Left colon (tissue), 2 donors: ENCODE measurements around the gene TMEM80. TPM values are rescaled to one million over a fixed set of nuclear protein-coding genes. Genes with fewer than 3 reads are reported as not detected.

Source experiments
- ATAC-seq: fragments of 200-7000 bp; cut with Tn5 transposase; one replicate; pipeline ENCODE4 v1.9.1; 2020; ENCODE audit warnings: mild to moderate bottlenecking, moderate library complexity
- DNase-seq, 2 donors: peaks; one replicate each; pipeline ENCODE4 v3.0.0-alpha.2; 2020
- intact Hi-C, 2 donors: fragments of 100-400 bp; cut with DNase I in 1 of 2; cut with micrococcal nuclease in 1 of 2; formaldehyde crosslinking; loops; one replicate each; pipeline versions ENCODE4 v1.11.2 to v1.14.0; 2022; cut with DNase I, micrococcal nuclease
- total RNA-seq, 2 donors: library from RNA; stranded (reverse); fragmentation: NEBNext Ultra II Directional; extraction: Animal tissue kit (Norgen Biotek cat#: 25700); gene quantifications; one replicate each; pipeline ENCODE4 v1.2.1, GENCODE V29; 2021
- donor health status: DM: no; HTN: no; CAD: no.
- donor health status: DM: yes; HTN: yes; CAD: no.

TMEM80 gene
- total RNA-seq, 2 donors from 2014 or later: 26.9 to 31.3 TPM

GRCh38 chr11:707817-708420 is 12.3 kb downstream of the TMEM80 start:
- DNase-seq: no peak
- no peak for ATAC-seq
- intact Hi-C loops: no loop called here

GRCh38 chr11:708511-708910 is 12.9 kb downstream of the TMEM80 start:
- intact Hi-C loops: no loop called here

DNA sequence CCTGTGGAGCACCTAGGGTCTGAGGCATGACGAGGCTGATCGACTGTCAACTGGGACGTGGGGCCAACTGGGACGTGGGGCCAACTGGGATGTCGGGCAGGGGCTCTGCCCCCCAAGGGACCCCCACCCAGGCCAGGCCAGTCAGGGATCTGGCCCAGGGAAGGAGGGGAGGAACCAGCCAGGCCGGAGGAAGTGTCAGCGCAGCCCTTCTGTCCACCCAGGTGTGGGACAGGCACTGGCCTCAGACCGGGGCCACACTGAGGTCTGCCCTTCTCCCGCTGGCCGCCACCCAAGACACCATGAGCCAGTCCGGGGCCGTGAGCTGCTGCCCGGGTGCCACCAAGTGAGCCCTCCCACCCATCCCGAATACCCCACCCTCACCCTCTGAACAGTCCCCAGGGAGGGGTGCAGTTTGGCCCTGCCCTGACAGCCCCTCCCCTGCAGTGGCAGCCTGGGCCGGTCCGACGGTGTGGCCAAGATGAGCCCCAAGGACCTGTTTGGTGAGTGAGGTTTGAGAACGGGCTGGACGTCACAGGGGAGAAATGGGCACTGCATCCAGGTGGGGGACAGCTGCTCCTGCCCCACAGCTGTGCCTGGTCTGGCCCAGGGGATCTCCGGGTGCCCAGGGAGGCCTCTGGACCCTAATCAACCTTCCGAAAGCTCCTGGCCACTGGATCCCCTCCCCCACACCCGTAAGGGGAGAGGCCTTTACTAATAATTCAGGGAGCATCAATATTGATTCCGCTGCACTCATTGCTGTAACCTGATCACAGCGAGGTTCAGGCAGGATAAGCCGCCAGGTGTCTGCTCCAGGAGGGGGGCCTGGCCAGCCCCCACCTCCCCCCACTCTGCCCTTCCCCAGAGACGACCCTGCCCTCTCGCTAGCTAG is 13.7 kb downstream of the TMEM80 start:
- ATAC-seq (no peak), DNase-seq (peak in 1 of 2 donors; percentile 31)
- intact Hi-C loops: no loop called here

More at GRCh38 chr11:708511-708910, 12.9 kb downstream of the TMEM80 start:
- ATAC-seq (no peak), DNase-seq (peak in 1 of 2 donors; percentile 30)

DNA sequence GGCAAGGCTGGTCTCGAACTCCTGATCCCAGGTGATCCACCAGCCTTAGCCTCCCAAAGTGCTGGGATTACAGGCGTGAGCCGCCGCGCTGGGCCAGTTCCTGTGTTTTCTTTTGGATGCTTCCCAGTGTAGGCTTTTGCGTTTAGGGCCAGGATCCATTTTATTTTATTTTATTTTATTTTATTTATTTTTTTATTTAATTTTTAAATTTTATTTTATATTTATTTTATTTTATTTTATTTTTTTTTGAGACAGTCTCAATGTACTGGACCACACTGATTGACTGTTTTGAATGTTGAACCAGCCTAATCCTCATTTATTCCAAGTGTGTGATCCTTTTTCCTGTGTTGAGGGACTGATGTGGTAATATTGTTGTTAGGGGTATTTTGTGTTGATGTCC is 18.8 kb downstream of the TMEM80 start:
- DNase-seq: no peak
- no peak for ATAC-seq
- intact Hi-C loops: no loop called here

- ATAC-seq: no peak
- intact Hi-C loops: loop anchor here (10.0 kb wide), 2 partner anchors 55 to 165 kb away; no protein-coding TSS in a partner anchor
- DNase-seq: no peak
Measured at GRCh38 chr11:719214-720016, 23.8 kb downstream of the TMEM80 start.

GRCh38 chr11:720017-720641 is 24.5 kb downstream of the TMEM80 start:
- intact Hi-C loops: loop anchor here (10.0 kb wide), 2 partner anchors 55 to 165 kb away; no protein-coding TSS in a partner anchor
- no peak for DNase-seq
- ATAC-seq: no peak

GRCh38 chr11:720642-721246 is 25.1 kb downstream of the TMEM80 start:
- intact Hi-C loops: loop anchor here (10.0 kb wide), 2 partner anchors 56 to 166 kb away; no protein-coding TSS in a partner anchor
- ATAC-seq (peak; percentile 87), DNase-seq (peak; percentile 78 to 82)

DNA sequence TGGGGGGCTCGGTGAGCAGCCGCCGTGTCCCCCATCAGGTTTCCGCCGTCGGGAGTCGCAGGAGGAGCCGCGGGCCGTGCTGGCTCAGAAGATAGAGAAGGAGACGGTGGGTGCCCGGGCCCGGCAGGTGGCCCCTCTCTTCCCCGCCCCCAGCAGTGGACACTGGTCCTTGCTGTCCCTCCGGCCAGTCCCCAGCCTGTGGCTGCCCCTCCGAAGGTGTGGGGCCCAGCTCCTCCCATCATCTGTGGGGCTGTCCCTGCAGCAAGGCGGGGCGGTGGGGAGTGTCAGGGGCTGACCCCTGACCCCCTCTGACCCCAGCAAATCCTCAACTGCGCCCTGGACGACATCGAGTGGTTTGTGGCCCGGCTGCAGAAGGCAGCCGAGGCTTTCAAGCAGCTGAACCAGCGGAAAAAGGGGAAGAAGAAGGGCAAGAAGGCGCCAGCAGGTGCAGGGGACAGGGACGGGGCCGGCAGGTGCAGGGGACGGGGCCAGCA is 25.7 kb downstream of the TMEM80 start:
- intact Hi-C loops: loop anchor here (10.0 kb wide), 2 partner anchors 56 to 166 kb away; no protein-coding TSS in a partner anchor
- ATAC-seq (no peak), DNase-seq (peak in 1 of 2 donors; percentile 35)

GRCh38 chr11:721741-722345 is 26.2 kb downstream of the TMEM80 start:
- ATAC-seq: no peak
- peak in 1 of 2 donors; percentile 72 for DNase-seq
- intact Hi-C loops: loop anchor here (10.0 kb wide), 2 partner anchors 57 to 167 kb away; no protein-coding TSS in a partner anchor

DNA sequence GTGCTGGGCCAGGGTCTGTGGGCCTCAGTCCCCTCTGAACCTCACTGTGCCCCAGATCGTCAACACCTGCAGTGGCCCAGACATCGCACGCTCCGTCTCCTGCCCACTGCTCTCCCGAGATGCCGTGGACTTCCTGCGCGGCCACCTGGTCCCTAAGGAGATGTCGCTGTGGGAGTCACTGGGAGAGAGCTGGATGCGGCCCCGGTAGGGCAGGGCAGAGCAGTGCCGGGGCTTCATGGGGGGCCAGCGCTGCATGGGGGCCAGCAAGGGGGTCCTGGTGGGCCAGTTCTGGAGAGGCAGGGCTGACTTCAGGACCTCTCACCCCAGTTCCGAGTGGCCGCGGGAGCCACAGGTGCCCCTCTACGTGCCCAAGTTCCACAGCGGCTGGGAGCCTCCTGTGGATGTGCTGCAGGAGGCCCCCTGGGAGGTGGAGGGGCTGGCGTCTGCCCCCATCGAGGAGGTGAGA is 26.8 kb downstream of the TMEM80 start:
- ATAC-seq (no peak), DNase-seq (no peak)
- intact Hi-C loops: loop anchor here (10.0 kb wide), 2 partner anchors 58 to 168 kb away; no protein-coding TSS in a partner anchor

DNA sequence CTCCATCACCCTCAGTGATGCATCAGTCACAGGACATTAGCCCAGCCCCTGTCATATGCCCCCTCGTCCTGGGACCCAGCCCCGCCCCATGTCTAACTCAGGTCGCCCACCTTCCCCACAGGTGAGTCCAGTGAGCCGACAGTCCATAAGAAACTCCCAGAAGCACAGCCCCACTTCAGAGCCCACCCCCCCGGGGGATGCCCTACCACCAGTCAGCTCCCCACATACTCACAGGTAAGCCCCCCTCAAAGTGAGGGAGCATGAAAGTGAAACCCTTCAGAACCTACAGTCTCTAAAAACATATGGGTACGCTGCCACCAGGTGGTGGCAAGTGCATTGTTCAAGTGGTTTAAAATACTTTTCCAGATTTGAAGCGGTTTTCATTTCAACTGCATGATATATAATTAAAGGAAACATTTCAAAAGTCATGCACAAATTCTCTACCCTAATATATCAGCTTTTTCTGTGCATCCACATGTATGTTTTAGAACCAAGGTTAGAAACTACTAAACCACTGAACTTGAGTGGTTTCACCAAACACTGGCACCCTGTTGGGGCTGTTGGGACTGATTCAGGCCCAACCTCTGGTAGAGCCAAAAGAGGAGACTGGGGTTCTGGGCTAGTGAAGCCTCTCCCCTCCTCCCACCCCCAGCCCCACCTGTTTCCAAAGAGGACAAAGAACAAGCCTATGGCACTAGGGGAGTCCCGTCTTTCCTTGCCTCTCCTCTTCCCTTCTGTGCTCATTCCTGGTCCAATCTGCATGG is 27.7 kb downstream of the TMEM80 start:
- intact Hi-C loops: loop anchor here (10.0 kb wide), 2 partner anchors 59 to 169 kb away; no protein-coding TSS in a partner anchor
- peak in 1 of 2 donors; percentile 67 for DNase-seq
- ATAC-seq: no peak

DNA sequence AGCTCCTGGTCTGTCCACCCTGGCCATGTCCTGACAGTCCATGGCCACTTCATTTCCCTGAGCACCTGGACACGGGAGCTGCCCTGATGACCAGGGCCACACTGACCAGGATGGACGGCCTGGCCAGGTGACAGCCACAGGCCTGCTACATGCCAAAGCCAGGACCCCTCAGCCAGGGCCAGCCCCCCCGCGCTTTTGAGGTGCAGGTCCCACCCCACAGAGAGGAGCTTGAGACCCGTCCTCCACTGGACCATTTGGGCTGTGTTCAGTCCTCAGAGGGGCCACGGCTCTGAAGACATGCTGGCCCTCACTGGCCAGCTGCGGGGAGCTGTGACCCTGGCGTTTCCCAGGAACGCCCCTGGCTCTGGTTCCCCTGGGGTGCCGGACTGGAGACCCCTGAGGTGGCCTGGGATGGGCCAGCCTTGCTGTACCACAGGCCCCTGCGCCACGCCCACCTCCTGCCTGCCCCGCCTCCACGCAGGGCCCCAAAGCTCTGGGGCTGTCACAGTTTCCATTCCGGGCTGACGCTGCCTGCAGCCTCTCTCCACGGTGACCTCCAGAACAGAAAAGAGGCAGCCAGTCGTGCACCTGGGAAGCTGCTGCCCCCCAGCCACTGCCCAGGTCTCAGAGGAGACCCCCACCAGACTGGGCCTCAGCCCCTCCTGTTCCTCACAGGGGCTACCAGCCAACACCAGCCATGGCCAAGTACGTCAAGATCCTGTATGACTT is 28.6 kb downstream of the TMEM80 start:
- DNase-seq (no peak), ATAC-seq (no peak)
- intact Hi-C loops: loop anchor here (10.0 kb wide), 2 partner anchors 59 to 169 kb away; no protein-coding TSS in a partner anchor

- DNase-seq (no peak), ATAC-seq (no peak)
- intact Hi-C loops: loop anchor here (10.0 kb wide), 2 partner anchors 60 to 170 kb away; no protein-coding TSS in a partner anchor
Measured at GRCh38 chr11:724778-725386, 29.3 kb downstream of the TMEM80 start.

DNA sequence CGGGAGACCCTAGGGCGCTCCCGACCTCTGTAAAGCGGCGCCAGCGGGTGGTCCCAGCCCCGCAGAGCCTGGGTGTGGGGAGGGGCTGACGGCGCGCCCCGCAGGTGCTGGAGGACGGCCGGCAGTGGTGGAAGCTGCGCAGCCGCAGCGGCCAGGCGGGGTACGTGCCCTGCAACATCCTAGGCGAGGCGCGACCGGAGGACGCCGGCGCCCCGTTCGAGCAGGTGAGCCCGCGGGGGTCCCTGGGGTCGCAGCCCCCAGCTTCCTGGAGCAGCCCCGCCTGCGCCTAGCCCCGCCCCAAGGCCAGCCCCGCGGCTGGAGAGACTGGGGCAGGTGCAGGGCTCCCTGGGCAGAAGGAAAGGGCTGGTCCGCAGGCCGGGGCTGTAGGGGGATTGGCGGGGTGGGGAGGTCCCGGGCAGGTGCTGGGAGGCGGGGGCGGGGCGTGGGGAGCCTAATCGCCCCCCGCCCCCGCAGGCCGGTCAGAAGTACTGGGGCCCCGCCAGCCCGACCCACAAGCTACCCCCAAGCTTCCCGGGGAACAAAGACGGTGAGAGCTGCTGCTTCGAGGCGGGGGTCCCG is 30.1 kb downstream of the TMEM80 start:
- intact Hi-C loops: loop anchor here (10.0 kb wide), 2 partner anchors 61 to 171 kb away; no protein-coding TSS in a partner anchor
- peak; percentile 22 for ATAC-seq
- peak in 1 of 2 donors; percentile 46 for DNase-seq
